MV-4-11 (cell line): ENCODE data around the gene SERPIND1.
"Not testable (repeated sequence)": the region's sequence is repeated elsewhere in the genome, so short reads cannot be mapped to it uniquely, and the experiment has no call there.

Experiments
- DNase-seq: peaks from one replicate; lab custom pipeline; 2025; lab: John Stamatoyannopoulos, UW

Gene SERPIND1

GRCh38 chr22:20773793-20774212 lies at the start of gene SERPIND1:
Gene SERPIND1, plus strand, starts transcription at chr22:20774113. Its CDS starts 5,200 bp downstream, at chr22:20779313.
- no peak for DNase-seq

- no peak for DNase-seq
These were observed 49.0 kb upstream of the SERPIND1 start for GRCh38 chr22:20724676-20725454.

- DNase-seq, result no peak
These were observed 47.8 kb upstream of the SERPIND1 start for GRCh38 chr22:20725987-20726558.

- no peak for DNase-seq
These were observed 46.5 kb upstream of the SERPIND1 start for GRCh38 chr22:20727118-20728015.

- DNase-seq, result no peak
These were observed 45.3 kb upstream of the SERPIND1 start for GRCh38 chr22:20728523-20729190.

GRCh38 chr22:20729194-20729593 lies 44.7 kb upstream of the SERPIND1 start:
- no peak for DNase-seq

GRCh38 chr22:20732431-20732830 lies 41.5 kb upstream of the SERPIND1 start:
- DNase-seq, result not testable (repeated sequence)

- not testable (repeated sequence) for DNase-seq
These were observed 38.4 kb upstream of the SERPIND1 start for GRCh38 chr22:20735356-20736162.

GRCh38 chr22:20736891-20737290 lies 37.0 kb upstream of the SERPIND1 start:
- DNase-seq, result not testable (repeated sequence)

GRCh38 chr22:20738394-20739089 lies 35.4 kb upstream of the SERPIND1 start:
- peak; percentile 77 for DNase-seq

GRCh38 chr22:20740222-20740951 lies 33.5 kb upstream of the SERPIND1 start:
- DNase-seq, result no peak

- no peak for DNase-seq
These were observed 32.8 kb upstream of the SERPIND1 start for GRCh38 chr22:20741008-20741633.

GRCh38 chr22:20741634-20742581 lies 32.0 kb upstream of the SERPIND1 start:
- peak; percentile 20 for DNase-seq

- DNase-seq, result no peak
These were observed 31.1 kb upstream of the SERPIND1 start for GRCh38 chr22:20742764-20743163.

GRCh38 chr22:20744456-20744855 lies 29.5 kb upstream of the SERPIND1 start:
- no peak for DNase-seq

GRCh38 chr22:20745119-20745518 lies 28.8 kb upstream of the SERPIND1 start:
- no peak for DNase-seq

GRCh38 chr22:20746431-20747189 lies 27.3 kb upstream of the SERPIND1 start:
- DNase-seq, result no peak
